Testis (tissue), 2 donors: ENCODE measurements around the gene KRT2.

Experiments used
- CTCF ChIP-seq, 3 experiments: fragments of 450-650 bp in 2 of 3; fragments of 200-600 bp in 1 of 3; sonication (generic) in 1 of 3; IDR thresholded peaks; one replicate each; pipeline ENCODE4 v1.5.1; 2016 to 2019; ENCODE audit warnings: antibody characterized with exemption in 3 of 3, mild to moderate bottlenecking in 2 of 3, moderate library complexity in 1 of 3
- POLR2A ChIP-seq: fragments of 450-650 bp; IDR thresholded peaks from one replicate; pipeline ENCODE4 v1.6.1; 2017; ENCODE audit warnings: antibody characterized with exemption, mild to moderate bottlenecking, moderate library complexity

DNA sequence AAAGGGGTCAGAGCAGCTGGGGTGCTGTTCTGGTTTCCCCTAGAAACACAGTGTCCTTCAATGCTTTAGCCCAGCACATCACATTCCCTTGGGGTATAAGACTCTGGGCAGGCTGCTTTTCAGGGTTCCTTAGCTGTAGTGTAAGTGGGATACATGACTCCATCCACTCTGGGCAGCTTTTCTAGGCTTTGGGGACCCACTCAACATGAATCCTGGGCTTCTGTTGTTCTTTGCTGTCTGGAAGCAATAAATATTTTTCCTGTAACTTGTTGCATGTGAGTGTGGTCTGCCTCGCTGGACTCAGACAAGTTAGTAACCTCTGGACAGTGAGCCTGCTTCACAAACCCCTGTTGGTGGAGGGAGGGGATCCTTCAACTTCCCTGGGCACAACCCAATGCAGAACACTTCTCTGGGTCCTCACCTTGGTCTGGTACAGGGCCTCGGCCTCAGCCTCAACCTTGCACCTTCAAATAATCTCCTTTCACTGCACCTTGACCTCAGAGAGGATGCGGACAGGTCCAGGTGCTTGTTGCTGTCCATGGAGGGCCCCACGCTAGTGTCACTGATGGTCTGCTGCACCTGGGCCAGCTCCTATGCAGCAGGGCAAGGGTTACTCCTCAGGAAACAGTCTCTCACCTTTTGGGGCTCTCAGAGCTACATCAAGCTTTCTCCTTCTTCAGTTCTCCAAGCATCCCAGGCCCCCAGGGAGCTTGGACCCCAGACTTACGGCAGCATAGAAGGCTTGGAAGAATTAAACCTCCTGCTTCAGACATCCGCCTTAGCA, 20.1 kb downstream of the KRT2 start:
- no peak for TF ChIP-seq POLR2A
- no peak for TF ChIP-seq CTCF (IDR thresholded peaks at IDR 0.05)
